GM12873 (cell line): ENCODE data around the gene CLIC4.

Experiments used
- TF ChIP-seq, protein P1 (sequence below): IDR thresholded peaks from 2 replicates; pipeline ENCODE4 v1.5.1; 2012; ENCODE audit warnings: low read depth, mild to moderate bottlenecking, moderate library complexity, low read length, control low read depth; ENCODE audit not compliant: insufficient read depth; ENCODE audit errors: missing control alignments

CLIC4 gene

GRCh38 chr1:24856787-24857506 lies 111.7 kb downstream of the CLIC4 start:
- TF ChIP-seq, protein P1, sequence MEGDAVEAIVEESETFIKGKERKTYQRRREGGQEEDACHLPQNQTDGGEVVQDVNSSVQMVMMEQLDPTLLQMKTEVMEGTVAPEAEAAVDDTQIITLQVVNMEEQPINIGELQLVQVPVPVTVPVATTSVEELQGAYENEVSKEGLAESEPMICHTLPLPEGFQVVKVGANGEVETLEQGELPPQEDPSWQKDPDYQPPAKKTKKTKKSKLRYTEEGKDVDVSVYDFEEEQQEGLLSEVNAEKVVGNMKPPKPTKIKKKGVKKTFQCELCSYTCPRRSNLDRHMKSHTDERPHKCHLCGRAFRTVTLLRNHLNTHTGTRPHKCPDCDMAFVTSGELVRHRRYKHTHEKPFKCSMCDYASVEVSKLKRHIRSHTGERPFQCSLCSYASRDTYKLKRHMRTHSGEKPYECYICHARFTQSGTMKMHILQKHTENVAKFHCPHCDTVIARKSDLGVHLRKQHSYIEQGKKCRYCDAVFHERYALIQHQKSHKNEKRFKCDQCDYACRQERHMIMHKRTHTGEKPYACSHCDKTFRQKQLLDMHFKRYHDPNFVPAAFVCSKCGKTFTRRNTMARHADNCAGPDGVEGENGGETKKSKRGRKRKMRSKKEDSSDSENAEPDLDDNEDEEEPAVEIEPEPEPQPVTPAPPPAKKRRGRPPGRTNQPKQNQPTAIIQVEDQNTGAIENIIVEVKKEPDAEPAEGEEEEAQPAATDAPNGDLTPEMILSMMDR, result no peak

GRCh38 chr1:24857507-24858133 lies 112.4 kb downstream of the CLIC4 start:
- TF ChIP-seq, protein P1, result peak; percentile 34

GRCh38 chr1:24858277-24858676 lies 113.0 kb downstream of the CLIC4 start:
- TF ChIP-seq, protein P1, result no peak

GRCh38 chr1:24859063-24860010 lies 114.1 kb downstream of the CLIC4 start:
- TF ChIP-seq, protein P1, result no peak

- TF ChIP-seq, protein P1, result no peak
Measured at GRCh38 chr1:24860841-24861240, 115.6 kb downstream of the CLIC4 start.

DNA sequence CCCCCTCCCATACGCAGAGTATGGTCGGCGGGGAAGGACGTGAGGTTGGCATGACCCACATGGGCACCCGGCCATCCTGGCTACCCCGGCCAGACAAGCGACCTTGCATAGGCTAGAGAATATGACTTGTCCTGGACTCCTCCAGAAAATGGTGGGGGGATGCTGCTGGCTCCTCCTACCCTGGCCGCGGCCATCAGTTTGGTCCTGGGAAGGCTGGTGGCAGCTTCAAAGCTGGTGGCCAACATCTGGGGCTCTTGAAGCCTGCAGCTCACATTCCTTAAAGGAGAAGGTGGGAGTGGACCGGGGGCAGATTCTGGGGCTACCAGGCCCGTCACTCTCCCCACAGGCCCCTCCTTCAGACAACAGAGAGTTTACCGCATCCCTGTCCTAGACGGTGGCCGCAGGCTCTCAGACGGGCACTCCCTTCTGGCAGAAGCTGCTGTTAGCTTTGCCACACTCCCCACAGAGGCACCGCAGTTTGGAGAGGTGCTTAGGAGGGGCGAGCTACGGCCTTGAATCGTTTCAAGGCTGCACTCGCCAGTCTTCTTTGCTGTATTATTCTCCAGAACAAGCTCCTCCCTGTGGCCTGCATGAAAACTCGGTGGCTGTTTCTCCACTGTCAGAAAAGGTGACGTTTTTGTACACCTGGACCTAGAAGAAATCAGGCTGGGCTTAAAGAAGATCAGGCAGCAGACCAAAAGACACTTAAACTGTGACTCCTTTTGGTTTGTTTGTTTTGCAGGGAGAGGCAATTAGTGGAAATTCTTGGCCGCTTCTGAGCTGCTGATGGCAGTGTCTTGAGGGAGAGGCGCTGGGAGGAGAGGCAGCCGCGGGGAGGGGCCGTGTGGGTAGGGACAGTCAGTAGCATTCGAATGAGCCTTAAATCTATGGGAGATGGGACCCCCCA lies 116.8 kb downstream of the CLIC4 start:
- TF ChIP-seq, protein P1, result no peak
